GM12878 (cell line): ENCODE results near the gene GSG1L. TPM values are rescaled to one million over a fixed set of nuclear protein-coding genes. Genes with fewer than 3 reads are reported as not detected.

Source experiments
- ATAC-seq: fragments of 200-7000 bp; cut with Tn5 transposase; 3 replicates; pipeline ENCODE4 v1.9.1; 2020; ENCODE audit warnings: mild to moderate bottlenecking, moderate library complexity
- BruUV-seq: library from RNA; stranded (reverse); fragments of 400-500 nt; replicated peaks from 2 replicates; lab custom pipeline; 2021; lab: Mats Ljungman, UMichigan
- CTCF ChIA-PET: fragments of 300-600 bp; sonication (Branson Sonifier 250); formaldehyde crosslinking; extraction: SDS; loops from one replicate; lab custom pipeline; 2021; ENCODE audit warnings: inconsistent platforms; lab: Yijun Ruan, JAX
- POLR2A ChIA-PET: fragments of 350-600 bp; formaldehyde crosslinking; extraction: SDS; loops from one replicate; lab custom pipeline; 2021; ENCODE audit warnings: inconsistent platforms; lab: Charles Lee
- RAD21 ChIA-PET: fragments of 300-600 bp; sonication (Branson Sonifier 250); formaldehyde crosslinking; loops from one replicate; lab custom pipeline; 2023; ENCODE audit warnings: antibody characterized with exemption; ENCODE audit not compliant: unreplicated experiment; lab: Charles Lee
- SMC1A ChIA-PET: fragments of 300-600 bp; sonication (Branson Sonifier 250); formaldehyde crosslinking; loops from one replicate; lab custom pipeline; 2023; ENCODE audit not compliant: unreplicated experiment, uncharacterized antibody; lab: Charles Lee
- DNase-seq: peaks from one replicate; pipeline ENCODE4 v3.0.0-alpha.2; 2011; ENCODE audit warnings: low read depth, low spot score
- FAIRE-seq: peaks from 3 replicates; lab custom pipeline; 2011; peaks lifted over from hg19 to GRCh38; lab: Jason Lieb, UNC
- H2AFZ ChIP-seq: 2 replicates; pipeline ENCODE4 v1.6.0; 2011; ENCODE audit warnings: low read depth, low read length, control low read depth; ENCODE audit not compliant: control insufficient read depth
- H3K27ac ChIP-seq: 2 replicates; pipeline ENCODE4 v1.5.1; 2011; ENCODE audit warnings: control low read depth; ENCODE audit not compliant: control insufficient read depth, insufficient read depth
- H3K27me3 ChIP-seq, 2 experiments: replicated peaks in 1 of 2; 2 replicates each; pipeline versions ENCODE4 v1.6.0 to v1.6.1; 2011; ENCODE audit warnings: low read length in 1 of 2; ENCODE audit not compliant: control insufficient read depth in 2 of 2, insufficient read depth in 2 of 2
- H3K36me3 ChIP-seq, 2 experiments: 2 replicates each; pipeline ENCODE4 v1.5.1; 2011; ENCODE audit warnings: low read length in 1 of 2; ENCODE audit not compliant: control insufficient read depth in 2 of 2, insufficient read depth in 2 of 2
- H3K4me1 ChIP-seq: 2 replicates; pipeline ENCODE4 v1.6.1; 2011; ENCODE audit warnings: mild to moderate bottlenecking, low read length, moderate library complexity, mixed read lengths; ENCODE audit not compliant: control insufficient read depth, insufficient read depth
- H3K4me2 ChIP-seq: 2 replicates; pipeline ENCODE4 v1.6.0; 2011; ENCODE audit warnings: control low read depth; ENCODE audit not compliant: control insufficient read depth, insufficient read depth
- H3K4me3 ChIP-seq: fragments of 200-600 bp; sonication (generic); 2 replicates; pipeline ENCODE4 v1.5.1; 2016
- H3K79me2 ChIP-seq: 2 replicates; pipeline ENCODE4 v1.6.0; 2011; ENCODE audit warnings: low read length; ENCODE audit not compliant: control insufficient read depth, insufficient read depth
- H3K9ac ChIP-seq: 2 replicates; pipeline ENCODE4 v1.8.0; 2011; ENCODE audit warnings: low read length, control low read depth, mixed read lengths; ENCODE audit not compliant: control insufficient read depth, insufficient read depth
- H3K9me3 ChIP-seq: replicated peaks from 3 replicates; pipeline ENCODE4 v1.5.1; 2011; ENCODE audit warnings: mild to moderate bottlenecking, low read length; ENCODE audit not compliant: control insufficient read depth, insufficient read depth
- H4K20me1 ChIP-seq: 2 replicates; pipeline ENCODE4 v1.6.0; 2011; ENCODE audit not compliant: control insufficient read depth, insufficient read depth
- DPF2 ChIP-seq: fragments of 450-650 bp; IDR thresholded peaks from 2 replicates; pipeline ENCODE4 v1.6.1; 2017; ENCODE audit warnings: mild to moderate bottlenecking
- HCFC1 ChIP-seq: fragments of 150-350 bp; IDR thresholded peaks from 2 replicates; pipeline ENCODE4 v1.6.1; 2014; ENCODE audit warnings: low read length
- HDAC2 ChIP-seq: fragments of 200-600 bp; sonication (generic); IDR thresholded peaks from 2 replicates; pipeline ENCODE4 v1.6.1; 2017
- JUNB ChIP-seq: IDR thresholded peaks from 2 replicates; pipeline ENCODE4 v1.6.1; 2016; ENCODE audit warnings: antibody characterized with exemption, mild to moderate bottlenecking
- LARP7 ChIP-seq: fragments of 450-650 bp; IDR thresholded peaks from 2 replicates; pipeline ENCODE4 v1.6.1; 2017; ENCODE audit warnings: mild to moderate bottlenecking
- MYB ChIP-seq: fragments of 150-350 bp; IDR thresholded peaks from 2 replicates; pipeline ENCODE4 v1.6.1; 2014; ENCODE audit warnings: mild to moderate bottlenecking, low read depth, low read length, borderline replicate concordance
- PAX8 ChIP-seq: fragments of 450-650 bp; IDR thresholded peaks from 2 replicates; pipeline ENCODE4 v1.6.1; 2017; ENCODE audit warnings: mild to moderate bottlenecking, moderate library complexity
- RCOR1 ChIP-seq: conservative IDR thresholded peaks from 2 replicates; pipeline ENCODE4 v1.6.1; 2012; ENCODE audit warnings: low read depth, low read length, improper control_type of control experiment
- SMARCA5 ChIP-seq: fragments of 450-650 bp; IDR thresholded peaks from 2 replicates; pipeline ENCODE4 v1.6.1; 2017; ENCODE audit warnings: mild to moderate bottlenecking
- TCF12 ChIP-seq: IDR thresholded peaks from 2 replicates; pipeline ENCODE4 v1.6.1; 2011; ENCODE audit warnings: low read depth, mild to moderate bottlenecking, low read length
- ZNF274 ChIP-seq: IDR thresholded peaks from one replicate; pipeline ENCODE4 v1.8.0; 2011; ENCODE audit not compliant: insufficient read length, insufficient read depth
- in situ Hi-C: fragments of 300-500 bp; cut with MboI; formaldehyde crosslinking; loops from 9 replicates; pipeline ENCODE4 v1.14.3; 2018; ENCODE audit warnings: mixed read lengths
- intact Hi-C: fragments of 100-400 bp; cut with micrococcal nuclease; formaldehyde crosslinking; loops from one replicate; pipeline ENCODE4 v1.14.2; 2022; ENCODE audit not compliant: unreplicated experiment
- polyA plus RNA-seq, 11 experiments: library from polyadenylated mRNA; depleted of rRNA in 4 of 11; unstranded in 6 of 11; stranded (reverse) in 5 of 11; fragments of >200 nt; fragmentation: Nextera tagmentation in 4 of 11; fragmentation: Illumina TruSeq in 1 of 11; extraction: Ambion mirVana in 4 of 11; extraction: Trizol in 1 of 11; gene quantifications; 1 replicate in 1 of 11; 2 replicates in 10 of 11; pipeline versions ENCODE4 v1.2.1 to v1.2.3, GENCODE V29; 2011 to 2016; ENCODE audit warnings: inconsistent platforms in 2 of 11, missing spikeins in 2 of 11, low read depth in 1 of 11
- total RNA-seq, 4 experiments: library from RNA; depleted of rRNA in 3 of 4; stranded (reverse); fragments of >200 nt in 3 of 4; fragmentation: Illumina TruSeq in 1 of 4; extraction: Trizol in 1 of 4; gene quantifications; 2 replicates each; pipeline versions ENCODE4 v1.2.1 to v1.2.3, GENCODE V29; 2013 to 2021
- TF ChIP-seq, protein P1 (sequence below): fragments of 450-650 bp; formaldehyde crosslinking; IDR thresholded peaks from 2 replicates; pipeline ENCODE4 v1.5.0; 2022; ENCODE audit warnings: mild to moderate bottlenecking, missing genetic modification characterization
- TF ChIP-seq, protein P2 (sequence below): IDR thresholded peaks from 2 replicates; pipeline ENCODE4 v1.6.1; 2012; ENCODE audit warnings: low read depth, low read length, improper control_type of control experiment
- TF ChIP-seq, protein P3 (sequence below): fragments of 450-650 bp; IDR thresholded peaks from 2 replicates; pipeline ENCODE4 v1.6.1; 2017; ENCODE audit warnings: mild to moderate bottlenecking
- TF ChIP-seq, protein P4 (sequence below): IDR thresholded peaks from 2 replicates; pipeline ENCODE4 v1.6.1; 2012; ENCODE audit warnings: improper control_type of control experiment, low read depth, low read length; ENCODE audit not compliant: insufficient replicate concordance

Gene GSG1L
- total and polyA plus RNA-seq, 10 of the 15 experiments (the other 5 are each of a cell fraction or from before 2014, with no cell fraction given) = not detected

DNA sequence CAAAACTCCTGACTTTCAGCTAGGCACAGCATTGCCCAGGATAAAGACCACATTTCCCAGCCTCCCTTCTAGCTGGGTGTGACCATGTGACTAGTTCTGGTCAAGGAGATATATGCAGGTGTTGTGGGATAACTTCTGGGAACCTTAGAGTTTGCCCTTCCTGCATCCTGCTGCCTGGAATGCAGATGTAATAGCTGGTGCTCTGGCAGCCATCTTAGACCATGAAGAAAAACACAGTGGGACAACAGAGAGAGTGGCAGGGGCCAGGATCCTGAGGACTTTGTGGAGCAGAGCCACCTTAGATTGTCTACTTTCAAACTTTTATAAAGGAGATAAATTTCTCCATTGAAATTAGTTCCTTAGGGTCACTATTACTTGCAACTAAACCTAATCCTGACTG is 101.3 kb downstream of the GSG1L start:
- ChIA-PET SMC1A (no interaction called here), POLR2A (no interaction called here)
- FAIRE-seq = no peak
- TF ChIP-seq ZNF274 = no peak
- no peak for TF ChIP-seq RCOR1
- no peak for TF ChIP-seq PAX8
- TF ChIP-seq DPF2 = no peak
- no peak for TF ChIP-seq HDAC2
- TF ChIP-seq, protein P1, sequence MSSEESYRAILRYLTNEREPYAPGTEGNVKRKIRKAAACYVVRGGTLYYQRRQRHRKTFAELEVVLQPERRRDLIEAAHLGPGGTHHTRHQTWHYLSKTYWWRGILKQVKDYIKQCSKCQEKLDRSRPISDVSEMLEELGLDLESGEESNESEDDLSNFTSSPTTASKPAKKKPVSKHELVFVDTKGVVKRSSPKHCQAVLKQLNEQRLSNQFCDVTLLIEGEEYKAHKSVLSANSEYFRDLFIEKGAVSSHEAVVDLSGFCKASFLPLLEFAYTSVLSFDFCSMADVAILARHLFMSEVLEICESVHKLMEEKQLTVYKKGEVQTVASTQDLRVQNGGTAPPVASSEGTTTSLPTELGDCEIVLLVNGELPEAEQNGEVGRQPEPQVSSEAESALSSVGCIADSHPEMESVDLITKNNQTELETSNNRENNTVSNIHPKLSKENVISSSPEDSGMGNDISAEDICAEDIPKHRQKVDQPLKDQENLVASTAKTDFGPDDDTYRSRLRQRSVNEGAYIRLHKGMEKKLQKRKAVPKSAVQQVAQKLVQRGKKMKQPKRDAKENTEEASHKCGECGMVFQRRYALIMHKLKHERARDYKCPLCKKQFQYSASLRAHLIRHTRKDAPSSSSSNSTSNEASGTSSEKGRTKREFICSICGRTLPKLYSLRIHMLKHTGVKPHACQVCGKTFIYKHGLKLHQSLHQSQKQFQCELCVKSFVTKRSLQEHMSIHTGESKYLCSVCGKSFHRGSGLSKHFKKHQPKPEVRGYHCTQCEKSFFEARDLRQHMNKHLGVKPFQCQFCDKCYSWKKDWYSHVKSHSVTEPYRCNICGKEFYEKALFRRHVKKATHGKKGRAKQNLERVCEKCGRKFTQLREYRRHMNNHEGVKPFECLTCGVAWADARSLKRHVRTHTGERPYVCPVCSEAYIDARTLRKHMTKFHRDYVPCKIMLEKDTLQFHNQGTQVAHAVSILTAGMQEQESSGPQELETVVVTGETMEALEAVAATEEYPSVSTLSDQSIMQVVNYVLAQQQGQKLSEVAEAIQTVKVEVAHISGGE (CRISPR knock-in tag) = no peak
- TF ChIP-seq, protein P2, sequence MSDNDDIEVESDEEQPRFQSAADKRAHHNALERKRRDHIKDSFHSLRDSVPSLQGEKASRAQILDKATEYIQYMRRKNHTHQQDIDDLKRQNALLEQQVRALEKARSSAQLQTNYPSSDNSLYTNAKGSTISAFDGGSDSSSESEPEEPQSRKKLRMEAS = no peak
- no peak for TF ChIP-seq LARP7
- no peak for TF ChIP-seq HCFC1
- TF ChIP-seq MYB = no peak
- no peak for TF ChIP-seq TCF12
- no peak for TF ChIP-seq JUNB
- TF ChIP-seq SMARCA5 = no peak
- TF ChIP-seq, protein P3, sequence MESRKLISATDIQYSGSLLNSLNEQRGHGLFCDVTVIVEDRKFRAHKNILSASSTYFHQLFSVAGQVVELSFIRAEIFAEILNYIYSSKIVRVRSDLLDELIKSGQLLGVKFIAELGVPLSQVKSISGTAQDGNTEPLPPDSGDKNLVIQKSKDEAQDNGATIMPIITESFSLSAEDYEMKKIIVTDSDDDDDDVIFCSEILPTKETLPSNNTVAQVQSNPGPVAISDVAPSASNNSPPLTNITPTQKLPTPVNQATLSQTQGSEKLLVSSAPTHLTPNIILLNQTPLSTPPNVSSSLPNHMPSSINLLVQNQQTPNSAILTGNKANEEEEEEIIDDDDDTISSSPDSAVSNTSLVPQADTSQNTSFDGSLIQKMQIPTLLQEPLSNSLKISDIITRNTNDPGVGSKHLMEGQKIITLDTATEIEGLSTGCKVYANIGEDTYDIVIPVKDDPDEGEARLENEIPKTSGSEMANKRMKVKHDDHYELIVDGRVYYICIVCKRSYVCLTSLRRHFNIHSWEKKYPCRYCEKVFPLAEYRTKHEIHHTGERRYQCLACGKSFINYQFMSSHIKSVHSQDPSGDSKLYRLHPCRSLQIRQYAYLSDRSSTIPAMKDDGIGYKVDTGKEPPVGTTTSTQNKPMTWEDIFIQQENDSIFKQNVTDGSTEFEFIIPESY = no peak
- TF ChIP-seq, protein P4, sequence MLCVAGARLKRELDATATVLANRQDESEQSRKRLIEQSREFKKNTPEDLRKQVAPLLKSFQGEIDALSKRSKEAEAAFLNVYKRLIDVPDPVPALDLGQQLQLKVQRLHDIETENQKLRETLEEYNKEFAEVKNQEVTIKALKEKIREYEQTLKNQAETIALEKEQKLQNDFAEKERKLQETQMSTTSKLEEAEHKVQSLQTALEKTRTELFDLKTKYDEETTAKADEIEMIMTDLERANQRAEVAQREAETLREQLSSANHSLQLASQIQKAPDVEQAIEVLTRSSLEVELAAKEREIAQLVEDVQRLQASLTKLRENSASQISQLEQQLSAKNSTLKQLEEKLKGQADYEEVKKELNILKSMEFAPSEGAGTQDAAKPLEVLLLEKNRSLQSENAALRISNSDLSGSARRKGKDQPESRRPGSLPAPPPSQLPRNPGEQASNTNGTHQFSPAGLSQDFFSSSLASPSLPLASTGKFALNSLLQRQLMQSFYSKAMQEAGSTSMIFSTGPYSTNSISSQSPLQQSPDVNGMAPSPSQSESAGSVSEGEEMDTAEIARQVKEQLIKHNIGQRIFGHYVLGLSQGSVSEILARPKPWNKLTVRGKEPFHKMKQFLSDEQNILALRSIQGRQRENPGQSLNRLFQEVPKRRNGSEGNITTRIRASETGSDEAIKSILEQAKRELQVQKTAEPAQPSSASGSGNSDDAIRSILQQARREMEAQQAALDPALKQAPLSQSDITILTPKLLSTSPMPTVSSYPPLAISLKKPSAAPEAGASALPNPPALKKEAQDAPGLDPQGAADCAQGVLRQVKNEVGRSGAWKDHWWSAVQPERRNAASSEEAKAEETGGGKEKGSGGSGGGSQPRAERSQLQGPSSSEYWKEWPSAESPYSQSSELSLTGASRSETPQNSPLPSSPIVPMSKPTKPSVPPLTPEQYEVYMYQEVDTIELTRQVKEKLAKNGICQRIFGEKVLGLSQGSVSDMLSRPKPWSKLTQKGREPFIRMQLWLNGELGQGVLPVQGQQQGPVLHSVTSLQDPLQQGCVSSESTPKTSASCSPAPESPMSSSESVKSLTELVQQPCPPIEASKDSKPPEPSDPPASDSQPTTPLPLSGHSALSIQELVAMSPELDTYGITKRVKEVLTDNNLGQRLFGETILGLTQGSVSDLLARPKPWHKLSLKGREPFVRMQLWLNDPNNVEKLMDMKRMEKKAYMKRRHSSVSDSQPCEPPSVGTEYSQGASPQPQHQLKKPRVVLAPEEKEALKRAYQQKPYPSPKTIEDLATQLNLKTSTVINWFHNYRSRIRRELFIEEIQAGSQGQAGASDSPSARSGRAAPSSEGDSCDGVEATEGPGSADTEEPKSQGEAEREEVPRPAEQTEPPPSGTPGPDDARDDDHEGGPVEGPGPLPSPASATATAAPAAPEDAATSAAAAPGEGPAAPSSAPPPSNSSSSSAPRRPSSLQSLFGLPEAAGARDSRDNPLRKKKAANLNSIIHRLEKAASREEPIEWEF = no peak

More for the DNA sequence above, 101.3 kb downstream of the GSG1L start:
- H3K4me2 ChIP-seq = no peak overlapping the region
- intact Hi-C loops = no loop called here
- H3K36me3 ChIP-seq = no peaks in the 10 kb centered on the region
- no peak overlapping the region for H3K4me3 ChIP-seq
- H4K20me1 ChIP-seq = no peaks in the 10 kb centered on the region
- H3K27ac ChIP-seq = no peak overlapping the region
- no peaks in the 10 kb centered on the region for H3K27me3 ChIP-seq
- H2AFZ ChIP-seq = no peak overlapping the region
- RAD21 ChIA-PET = no interaction called here
- H3K4me1 ChIP-seq = no peaks in the 10 kb centered on the region
- BruUV-seq = no TSS peak
- ATAC-seq (no peak), DNase-seq (no peak)
- no peaks in the 10 kb centered on the region for H3K9me3 ChIP-seq
- no peak overlapping the region for H3K9ac ChIP-seq
- CTCF ChIA-PET = no interaction called here
- in situ Hi-C loops = no loop called here
- no peaks in the 10 kb centered on the region for H3K79me2 ChIP-seq
